ENCODE measurements around the gene HECTD4. TPM values are rescaled to one million over a fixed set of nuclear protein-coding genes. Genes with fewer than 3 reads are reported as not detected.

HECTD4 gene
- polyA plus RNA-seq, 1 donor = 38.1 TPM

GRCh38 chr12:112322882-112323547, 59.2 kb downstream of the HECTD4 start:
- Histone ChIP-seq H3K36me3 (ENCODE audit: control insufficient read depth, insufficient read depth, low read length) (peaks cover 10% of the 10 kb centered on the region), H3K4me3 (ENCODE audit: low read length) (no peak overlapping the region), H3K4me1 (ENCODE audit: control insufficient read depth, insufficient read depth, low read length) (no peaks in the 10 kb centered on the region), H3K27me3 (ENCODE audit: control insufficient read depth, insufficient read depth, low read length) (no peaks in the 10 kb centered on the region), H3K9me3 (ENCODE audit: control insufficient read depth, low read depth, low read length) (no peaks in the 10 kb centered on the region), H3K27ac (ENCODE audit: low read length) (no peak overlapping the region)
- 60% methylated on average over 3 of the region's 4 CpGs for whole genome bisulfite sequencing (ENCODE audit: insufficient coverage, low lambda C conversion rate)
- DNase-seq = no peak

GRCh38 chr12:112322441-112322840, 59.8 kb downstream of the HECTD4 start:
- H3K27me3 ChIP-seq (ENCODE audit: control insufficient read depth, insufficient read depth, low read length) = no peaks in the 10 kb centered on the region
- no peak overlapping the region for H3K4me3 ChIP-seq (ENCODE audit: low read length)
- no peak overlapping the region for H3K27ac ChIP-seq (ENCODE audit: low read length)
- peaks cover 10% of the 10 kb centered on the region for H3K36me3 ChIP-seq (ENCODE audit: control insufficient read depth, insufficient read depth, low read length)
- no peaks in the 10 kb centered on the region for H3K9me3 ChIP-seq (ENCODE audit: control insufficient read depth, low read depth, low read length)
- no peak for DNase-seq
- 80% methylated on average over 1 of the region's 2 CpGs for WGBS (ENCODE audit: insufficient coverage, low lambda C conversion rate)
- no peaks in the 10 kb centered on the region for H3K4me1 ChIP-seq (ENCODE audit: control insufficient read depth, insufficient read depth, low read length)

GRCh38 chr12:112321245-112321644, 61.0 kb downstream of the HECTD4 start:
- no peaks in the 10 kb centered on the region for H3K27me3 ChIP-seq (ENCODE audit: control insufficient read depth, insufficient read depth, low read length)
- H3K27ac ChIP-seq (ENCODE audit: low read length) = no peak overlapping the region

GRCh38 chr12:112319395-112319794, 62.8 kb downstream of the HECTD4 start:
- Histone ChIP-seq H3K4me3 (ENCODE audit: low read length) (no peak overlapping the region), H3K9me3 (ENCODE audit: control insufficient read depth, low read depth, low read length) (no peaks in the 10 kb centered on the region), H3K27me3 (ENCODE audit: control insufficient read depth, insufficient read depth, low read length) (no peaks in the 10 kb centered on the region), H3K36me3 (ENCODE audit: control insufficient read depth, insufficient read depth, low read length) (peaks cover 15% of the 10 kb centered on the region), H3K4me1 (ENCODE audit: control insufficient read depth, insufficient read depth, low read length) (no peaks in the 10 kb centered on the region), H3K27ac (ENCODE audit: low read length) (no peak overlapping the region)
- 71% methylated on average over 1 of the region's 12 CpGs for WGBS (ENCODE audit: insufficient coverage, low lambda C conversion rate)
- DNase-seq = no peak

More at GRCh38 chr12:112321245-112321644, 61.0 kb downstream of the HECTD4 start:
- H3K9me3 ChIP-seq (ENCODE audit: control insufficient read depth, low read depth, low read length) = no peaks in the 10 kb centered on the region
- DNase-seq = no peak
- H3K4me3 ChIP-seq (ENCODE audit: low read length) = no peak overlapping the region
- H3K36me3 ChIP-seq (ENCODE audit: control insufficient read depth, insufficient read depth, low read length) = peaks cover 12% of the 10 kb centered on the region
- H3K4me1 ChIP-seq (ENCODE audit: control insufficient read depth, insufficient read depth, low read length) = no peaks in the 10 kb centered on the region

GRCh38 chr12:112317481-112317880, 64.8 kb downstream of the HECTD4 start:
- Histone ChIP-seq H3K27me3 (ENCODE audit: control insufficient read depth, insufficient read depth, low read length) (no peaks in the 10 kb centered on the region), H3K36me3 (ENCODE audit: control insufficient read depth, insufficient read depth, low read length) (peaks cover 30% of the 10 kb centered on the region), H3K9me3 (ENCODE audit: control insufficient read depth, low read depth, low read length) (no peaks in the 10 kb centered on the region), H3K27ac (ENCODE audit: low read length) (no peak overlapping the region), H3K4me1 (ENCODE audit: control insufficient read depth, insufficient read depth, low read length) (no peaks in the 10 kb centered on the region), H3K4me3 (ENCODE audit: low read length) (no peak overlapping the region)
- DNase-seq = no peak
- 100% methylated on average over 1 of the region's 6 CpGs for WGBS (ENCODE audit: insufficient coverage, low lambda C conversion rate)

- H3K36me3 ChIP-seq (ENCODE audit: control insufficient read depth, insufficient read depth, low read length) = peaks cover 39% of the 10 kb centered on the region
- H3K27ac ChIP-seq (ENCODE audit: low read length) = no peak overlapping the region
- H3K9me3 ChIP-seq (ENCODE audit: control insufficient read depth, low read depth, low read length) = no peaks in the 10 kb centered on the region
- H3K27me3 ChIP-seq (ENCODE audit: control insufficient read depth, insufficient read depth, low read length) = no peaks in the 10 kb centered on the region
- no peak overlapping the region for H3K4me3 ChIP-seq (ENCODE audit: low read length)
- 100% methylated on average over 1 of the region's 7 CpGs for WGBS (ENCODE audit: insufficient coverage, low lambda C conversion rate)
- no peak for DNase-seq
- no peaks in the 10 kb centered on the region for H3K4me1 ChIP-seq (ENCODE audit: control insufficient read depth, insufficient read depth, low read length)
Measured at GRCh38 chr12:112314981-112315380, 67.2 kb downstream of the HECTD4 start.

GRCh38 chr12:112309797-112310196, 72.4 kb downstream of the HECTD4 start:
- H3K27ac ChIP-seq (ENCODE audit: low read length) = no peak overlapping the region
- H3K4me3 ChIP-seq (ENCODE audit: low read length) = no peak overlapping the region
- H3K27me3 ChIP-seq (ENCODE audit: control insufficient read depth, insufficient read depth, low read length) = no peaks in the 10 kb centered on the region
- no peak for DNase-seq
- no peaks in the 10 kb centered on the region for H3K4me1 ChIP-seq (ENCODE audit: control insufficient read depth, insufficient read depth, low read length)
- peaks cover 48% of the 10 kb centered on the region for H3K36me3 ChIP-seq (ENCODE audit: control insufficient read depth, insufficient read depth, low read length)
- WGBS (ENCODE audit: insufficient coverage, low lambda C conversion rate) = no CpG with 5 or more reads among the region's 2 CpGs
- no peaks in the 10 kb centered on the region for H3K9me3 ChIP-seq (ENCODE audit: control insufficient read depth, low read depth, low read length)

GRCh38 chr12:112308652-112309051, 73.6 kb downstream of the HECTD4 start:
- H3K27ac ChIP-seq (ENCODE audit: low read length) = no peak overlapping the region
- H3K27me3 ChIP-seq (ENCODE audit: control insufficient read depth, insufficient read depth, low read length) = no peaks in the 10 kb centered on the region
- peaks cover 48% of the 10 kb centered on the region for H3K36me3 ChIP-seq (ENCODE audit: control insufficient read depth, insufficient read depth, low read length)
- H3K9me3 ChIP-seq (ENCODE audit: control insufficient read depth, low read depth, low read length) = no peaks in the 10 kb centered on the region
- no peak for DNase-seq
- no peaks in the 10 kb centered on the region for H3K4me1 ChIP-seq (ENCODE audit: control insufficient read depth, insufficient read depth, low read length)
- H3K4me3 ChIP-seq (ENCODE audit: low read length) = no peak overlapping the region
- 78% methylated on average over 1 of the region's 6 CpGs for WGBS (ENCODE audit: insufficient coverage, low lambda C conversion rate)

GRCh38 chr12:112308161-112308560, 74.1 kb downstream of the HECTD4 start:
- Histone ChIP-seq H3K9me3 (ENCODE audit: control insufficient read depth, low read depth, low read length) (no peaks in the 10 kb centered on the region), H3K27me3 (ENCODE audit: control insufficient read depth, insufficient read depth, low read length) (no peaks in the 10 kb centered on the region), H3K4me1 (ENCODE audit: control insufficient read depth, insufficient read depth, low read length) (no peaks in the 10 kb centered on the region), H3K36me3 (ENCODE audit: control insufficient read depth, insufficient read depth, low read length) (peaks cover 50% of the 10 kb centered on the region), H3K27ac (ENCODE audit: low read length) (no peak overlapping the region), H3K4me3 (ENCODE audit: low read length) (no peak overlapping the region)
- no CpG with 5 or more reads among the region's 1 CpG for WGBS (ENCODE audit: insufficient coverage, low lambda C conversion rate)
- no peak for DNase-seq

GRCh38 chr12:112307317-112308011, 74.8 kb downstream of the HECTD4 start:
- no peak for DNase-seq
- peaks cover 51% of the 10 kb centered on the region for H3K36me3 ChIP-seq (ENCODE audit: control insufficient read depth, insufficient read depth, low read length)
- no peak overlapping the region for H3K4me3 ChIP-seq (ENCODE audit: low read length)
- H3K27me3 ChIP-seq (ENCODE audit: control insufficient read depth, insufficient read depth, low read length) = no peaks in the 10 kb centered on the region
- no peak overlapping the region for H3K27ac ChIP-seq (ENCODE audit: low read length)
- WGBS (ENCODE audit: insufficient coverage, low lambda C conversion rate) = no CpG with 5 or more reads among the region's 2 CpGs
- H3K9me3 ChIP-seq (ENCODE audit: control insufficient read depth, low read depth, low read length) = no peaks in the 10 kb centered on the region
- no peaks in the 10 kb centered on the region for H3K4me1 ChIP-seq (ENCODE audit: control insufficient read depth, insufficient read depth, low read length)

- Histone ChIP-seq H3K4me3 (ENCODE audit: low read length) (no peak overlapping the region), H3K4me1 (ENCODE audit: control insufficient read depth, insufficient read depth, low read length) (no peaks in the 10 kb centered on the region), H3K9me3 (ENCODE audit: control insufficient read depth, low read depth, low read length) (no peaks in the 10 kb centered on the region), H3K27me3 (ENCODE audit: control insufficient read depth, insufficient read depth, low read length) (no peaks in the 10 kb centered on the region), H3K36me3 (ENCODE audit: control insufficient read depth, insufficient read depth, low read length) (peaks cover 44% of the 10 kb centered on the region), H3K27ac (ENCODE audit: low read length) (no peak overlapping the region)
- WGBS (ENCODE audit: insufficient coverage, low lambda C conversion rate) = no CpG with 5 or more reads among the region's 3 CpGs
- DNase-seq = no peak
Measured at GRCh38 chr12:112305951-112306350, 76.3 kb downstream of the HECTD4 start.
